H9 (cell line): ENCODE results near the gene DBNL. TPM values are rescaled to one million over a fixed set of nuclear protein-coding genes. Genes with fewer than 3 reads are reported as not detected.

Experiments
- DNase-seq: peaks from one replicate; pipeline ENCODE4 v3.0.0-alpha.2; 2017
- H2AFZ ChIP-seq: one replicate; pipeline ENCODE4 v1.6.1; 2013; ENCODE audit warnings: mild to moderate bottlenecking, low read length, control low read depth, moderate library complexity
- H2AK5ac ChIP-seq: 2 replicates; pipeline ENCODE4 v1.6.1; 2013; ENCODE audit warnings: low read length, control low read depth, mixed read lengths; ENCODE audit not compliant: insufficient read length
- H2BK120ac ChIP-seq: one replicate; pipeline ENCODE4 v1.6.1; 2013; ENCODE audit warnings: low read depth, mild to moderate bottlenecking, low read length, control low read depth, inconsistent platforms; ENCODE audit not compliant: poor library complexity, severe bottlenecking
- H2BK12ac ChIP-seq: 2 replicates; pipeline ENCODE4 v1.6.1; 2013; ENCODE audit warnings: low read length, control low read depth, mixed read lengths, low read depth; ENCODE audit not compliant: insufficient read length
- H2BK15ac ChIP-seq: 2 replicates; pipeline ENCODE4 v1.6.1; 2013; ENCODE audit warnings: low read depth, low read length, control low read depth
- H2BK20ac ChIP-seq: one replicate; pipeline ENCODE4 v1.6.1; 2013; ENCODE audit warnings: low read depth, mild to moderate bottlenecking, low read length, control low read depth, inconsistent platforms; ENCODE audit not compliant: poor library complexity, severe bottlenecking
- H2BK5ac ChIP-seq: 2 replicates; pipeline ENCODE4 v1.6.1; 2013; ENCODE audit warnings: low read length, control low read depth, mixed read lengths; ENCODE audit not compliant: insufficient read length
- H3K14ac ChIP-seq: 2 replicates; pipeline ENCODE4 v1.6.1; 2013; ENCODE audit warnings: low read length, control low read depth; ENCODE audit not compliant: insufficient read depth
- H3K18ac ChIP-seq: 2 replicates; pipeline ENCODE4 v1.6.1; 2013; ENCODE audit warnings: low read depth, mild to moderate bottlenecking, mixed read lengths, low read length, control low read depth; ENCODE audit not compliant: insufficient read length
- H3K23ac ChIP-seq: 2 replicates; pipeline ENCODE4 v1.6.1; 2013; ENCODE audit warnings: low read length, control low read depth, mixed read lengths, low read depth; ENCODE audit not compliant: insufficient read length
- H3K23me2 ChIP-seq: 2 replicates; pipeline ENCODE4 v1.6.1; 2013; ENCODE audit warnings: low read depth, mild to moderate bottlenecking, mixed read lengths, low read length, control low read depth; ENCODE audit not compliant: insufficient read length, poor library complexity, severe bottlenecking
- H3K27ac ChIP-seq: 2 replicates; pipeline ENCODE4 v1.5.1; 2013; ENCODE audit warnings: low read length, control low read depth, mixed read lengths, low read depth; ENCODE audit not compliant: insufficient read length
- H3K27me3 ChIP-seq: 2 replicates; pipeline ENCODE4 v1.6.1; 2013; ENCODE audit warnings: low read length, control low read depth, inconsistent platforms; ENCODE audit not compliant: insufficient read depth
- H3K4ac ChIP-seq: 2 replicates; pipeline ENCODE4 v1.6.1; 2013; ENCODE audit warnings: low read depth, mild to moderate bottlenecking, control low read depth, inconsistent platforms, low read length, moderate library complexity
- H3K4me1 ChIP-seq: 2 replicates; pipeline ENCODE4 v1.6.1; 2013; ENCODE audit warnings: low read length, control low read depth, inconsistent platforms; ENCODE audit not compliant: insufficient read depth
- H3K4me2 ChIP-seq: 2 replicates; pipeline ENCODE4 v1.6.1; 2013; ENCODE audit warnings: low read length, control low read depth, mixed read lengths; ENCODE audit not compliant: insufficient read length, insufficient read depth
- H3K56ac ChIP-seq: 2 replicates; pipeline ENCODE4 v1.6.1; 2013; ENCODE audit warnings: low read depth, mild to moderate bottlenecking, mixed read lengths, low read length, control low read depth; ENCODE audit not compliant: insufficient read length
- H3K79me1 ChIP-seq: 2 replicates; pipeline ENCODE4 v1.6.1; 2013; ENCODE audit warnings: low read depth, mild to moderate bottlenecking, moderate library complexity, low read length, control low read depth, inconsistent platforms; ENCODE audit not compliant: insufficient read depth, poor library complexity, severe bottlenecking
- H3K79me2 ChIP-seq: 2 replicates; pipeline ENCODE4 v1.6.1; 2013; ENCODE audit warnings: low read length, control low read depth, inconsistent platforms; ENCODE audit not compliant: insufficient read depth
- H3K9ac ChIP-seq: 2 replicates; pipeline ENCODE4 v1.6.1; 2013; ENCODE audit warnings: low read length, control low read depth, mixed read lengths; ENCODE audit not compliant: insufficient read length; ENCODE audit errors: extremely low read depth
- H3K9me3 ChIP-seq: one replicate; pipeline ENCODE4 v1.6.1; 2013; ENCODE audit warnings: low read depth, low read length, inconsistent platforms; ENCODE audit not compliant: control insufficient read depth
- H3T11ph ChIP-seq: one replicate; pipeline ENCODE4 v1.6.1; 2013; ENCODE audit warnings: mild to moderate bottlenecking, low read length, control low read depth, inconsistent platforms
- H4K20me1 ChIP-seq: one replicate; pipeline ENCODE4 v1.6.1; 2013; ENCODE audit not compliant: control insufficient read depth, insufficient read length, insufficient read depth
- H4K5ac ChIP-seq: 2 replicates; pipeline ENCODE4 v1.6.1; 2013; ENCODE audit warnings: low read depth, mild to moderate bottlenecking, mixed read lengths, low read length, control low read depth; ENCODE audit not compliant: insufficient read length
- H4K8ac ChIP-seq: replicated peaks from 2 replicates; pipeline ENCODE4 v1.6.1; 2013; ENCODE audit warnings: low read length, control low read depth, mixed read lengths, low read depth; ENCODE audit not compliant: insufficient read length
- H4K91ac ChIP-seq: 2 replicates; pipeline ENCODE4 v1.6.1; 2013; ENCODE audit warnings: low read depth, mild to moderate bottlenecking, moderate library complexity, mixed read lengths, low read length, control low read depth; ENCODE audit not compliant: insufficient read length
- H3K27ac Mint-ChIP-seq, 3 experiments: 2 replicates in 2 of 3; 3 replicates in 1 of 3; pipeline ENCODE4 v1.8.0; 2020 to 2021; ENCODE audit warnings: mixed read lengths in 3 of 3, mild to moderate bottlenecking in 1 of 3, moderate library complexity in 1 of 3
- H3K27me3 Mint-ChIP-seq: 2 replicates; pipeline ENCODE4 v1.8.0; 2021; ENCODE audit warnings: low read depth, mild to moderate bottlenecking, moderate library complexity, mixed read lengths
- H3K36me3 Mint-ChIP-seq, 3 experiments: 2 replicates in 2 of 3; 3 replicates in 1 of 3; pipeline ENCODE4 v1.8.0; 2020 to 2021; ENCODE audit warnings: low read depth in 3 of 3, mixed read lengths in 3 of 3; ENCODE audit not compliant: insufficient read depth in 1 of 3
- H3K4me1 Mint-ChIP-seq, 2 experiments: 2 replicates each; pipeline ENCODE4 v1.8.0; 2020; ENCODE audit warnings: mixed read lengths in 2 of 2
- H3K4me3 Mint-ChIP-seq, 2 experiments: 2 replicates in 1 of 2; 3 replicates in 1 of 2; pipeline ENCODE4 v1.8.0; 2020 to 2021; ENCODE audit warnings: mild to moderate bottlenecking in 2 of 2, mixed read lengths in 2 of 2, moderate library complexity in 1 of 2
- H3K9me3 Mint-ChIP-seq, 2 experiments: 2 replicates in 1 of 2; 3 replicates in 1 of 2; pipeline ENCODE4 v1.8.0; 2020; ENCODE audit warnings: mild to moderate bottlenecking in 2 of 2, mixed read lengths in 2 of 2, moderate library complexity in 1 of 2
- CTCF ChIP-seq: fragments of 200-600 bp; sonication (generic); conservative IDR thresholded peaks from 3 replicates; pipeline ENCODE4 v1.8.0; 2021; ENCODE audit warnings: antibody characterized with exemption, mild to moderate bottlenecking
- WGBS: extraction: QIAGEN DNeasy Blood & Tissue Kit; methylation state at CpG from one replicate; pipeline ENCODE4 v1.1.7; 2013; ENCODE audit warnings: missing lambda C conversion rate, low lambda C conversion rate, mixed read lengths; ENCODE audit not compliant: insufficient read length; ENCODE audit errors: extremely low coverage; 5-methylcytosine and 5-hydroxymethylcytosine counted together
- total RNA-seq: library from RNA; stranded (reverse); gene quantifications from 2 replicates; pipeline ENCODE4 v1.2.1, GENCODE V29; 2021

DBNL gene
- total RNA-seq, 1 experiment from 2014 or later = 51.3 TPM

- no peak overlapping the region; a peak in 1 of 5 replicates for H3K4me3 Mint-ChIP-seq
Observed at GRCh38 chr7:44063894-44064651, 19.6 kb downstream of the DBNL start.

More at GRCh38 chr7:44063894-44064651, 19.6 kb downstream of the DBNL start:
- H3K9me3 ChIP-seq = no peaks in the 10 kb centered on the region
- no peak overlapping the region for H2BK12ac ChIP-seq
- no peaks in the 10 kb centered on the region for H3K79me2 ChIP-seq
- peak overlapping the region; percentile 28 for H3K4me2 ChIP-seq
- H3K4me1 Mint-ChIP-seq = peaks cover 33 to 36% of the 10 kb centered on the region in 2 experiments
- no peak overlapping the region for H2BK15ac ChIP-seq
- H3K4ac ChIP-seq = no peak overlapping the region
- H4K5ac ChIP-seq = no peak overlapping the region
- no peaks in the 10 kb centered on the region for H3K79me1 ChIP-seq
- H3K23me2 ChIP-seq = no peaks in the 10 kb centered on the region
- peaks cover 10% of the 10 kb centered on the region; the same call in 1 of the 2 replicates for H3K4me1 ChIP-seq
- H3K27me3 Mint-ChIP-seq = peaks cover 30% of the 10 kb centered on the region
- H3K27ac ChIP-seq = no peak overlapping the region
- H3K9me3 Mint-ChIP-seq = no peaks in the 10 kb centered on the region
- no peak overlapping the region for H3K18ac ChIP-seq
- DNase-seq = peak; percentile 75
- H3T11ph ChIP-seq = no peak overlapping the region
- H2AK5ac ChIP-seq = no peak overlapping the region
- no peak overlapping the region for H2BK120ac ChIP-seq
- WGBS = no CpG with 5 or more reads among the region's 16 CpGs
- H4K8ac ChIP-seq = no peak overlapping the region
- no peak overlapping the region for H3K23ac ChIP-seq
- peak overlapping the region in 1 of 3 experiments; percentile 74; a peak in 2 of 7 replicates for H3K27ac Mint-ChIP-seq
- H2BK20ac ChIP-seq = no peak overlapping the region
- no peak overlapping the region for H2AFZ ChIP-seq
- H3K36me3 Mint-ChIP-seq = peaks cover under 1 to 25% (median 8%) of the 10 kb centered on the region in 3 experiments; a peak in 6 of 7 replicates
- no peak for TF ChIP-seq CTCF
- no peak overlapping the region for H3K14ac ChIP-seq
- H4K91ac ChIP-seq = no peak overlapping the region
- no peaks in the 10 kb centered on the region for H3K27me3 ChIP-seq
- no peak overlapping the region for H3K56ac ChIP-seq
- H2BK5ac ChIP-seq = no peak overlapping the region
- no peaks in the 10 kb centered on the region for H4K20me1 ChIP-seq
- H3K9ac ChIP-seq = no peak overlapping the region
